ENCODE results near the gene CCSER1. TPM values are rescaled to one million over a fixed set of nuclear protein-coding genes. Genes with fewer than 3 reads are reported as not detected.

The CCSER1 gene
- total RNA-seq, 3 donors from 2014 or later (not counting 1 experiment from before 2014, with no cell fraction given): 0.87 to 1.1 (median 1.1) TPM

DNA sequence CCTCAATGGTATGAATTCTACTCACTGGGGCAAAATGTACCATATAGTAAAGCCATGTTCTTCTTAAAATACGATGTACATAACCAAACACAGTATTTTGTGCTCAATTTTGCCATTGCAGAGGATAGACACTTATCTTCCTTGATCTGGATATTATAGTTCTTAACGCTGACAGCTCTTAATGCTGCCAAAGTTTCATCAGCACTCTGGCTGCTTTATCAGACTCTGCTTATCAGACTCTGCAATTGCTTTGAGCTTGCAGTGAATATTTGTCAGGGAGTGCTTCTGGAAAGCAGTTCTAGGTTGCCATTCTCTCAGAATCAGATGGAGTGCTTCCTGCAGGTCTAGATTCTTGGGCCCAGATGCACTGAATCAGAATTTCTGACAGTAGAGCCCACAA lies 863.1 kb downstream of the CCSER1 start:
- WGBS (ENCODE audit: insufficient coverage): 70% methylated on average over 2 of the region's 2 CpGs
- Mint-ChIP-seq H3K27me3 (ENCODE audit: low read depth in 2 of 2) (no peaks in the 10 kb centered on the region), H3K9me3 (peaks cover 14 to 21% of the 10 kb centered on the region in 2 donors), H3K27ac (no peak overlapping the region), H3K36me3 (peaks cover 7% of the 10 kb centered on the region), H3K4me1 (no peaks in the 10 kb centered on the region), H3K4me3 (no peak overlapping the region)
- no peak overlapping the region for H3K4me3 ChIP-seq (ENCODE audit: low read length)
- TF ChIP-seq, protein P1, sequence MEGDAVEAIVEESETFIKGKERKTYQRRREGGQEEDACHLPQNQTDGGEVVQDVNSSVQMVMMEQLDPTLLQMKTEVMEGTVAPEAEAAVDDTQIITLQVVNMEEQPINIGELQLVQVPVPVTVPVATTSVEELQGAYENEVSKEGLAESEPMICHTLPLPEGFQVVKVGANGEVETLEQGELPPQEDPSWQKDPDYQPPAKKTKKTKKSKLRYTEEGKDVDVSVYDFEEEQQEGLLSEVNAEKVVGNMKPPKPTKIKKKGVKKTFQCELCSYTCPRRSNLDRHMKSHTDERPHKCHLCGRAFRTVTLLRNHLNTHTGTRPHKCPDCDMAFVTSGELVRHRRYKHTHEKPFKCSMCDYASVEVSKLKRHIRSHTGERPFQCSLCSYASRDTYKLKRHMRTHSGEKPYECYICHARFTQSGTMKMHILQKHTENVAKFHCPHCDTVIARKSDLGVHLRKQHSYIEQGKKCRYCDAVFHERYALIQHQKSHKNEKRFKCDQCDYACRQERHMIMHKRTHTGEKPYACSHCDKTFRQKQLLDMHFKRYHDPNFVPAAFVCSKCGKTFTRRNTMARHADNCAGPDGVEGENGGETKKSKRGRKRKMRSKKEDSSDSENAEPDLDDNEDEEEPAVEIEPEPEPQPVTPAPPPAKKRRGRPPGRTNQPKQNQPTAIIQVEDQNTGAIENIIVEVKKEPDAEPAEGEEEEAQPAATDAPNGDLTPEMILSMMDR (IDR thresholded peaks at IDR 0.05): no peak
- H3K27me3 ChIP-seq (ENCODE audit: control insufficient read depth, insufficient read depth, low read length): no peaks in the 10 kb centered on the region
- no peaks in the 10 kb centered on the region for H3K9me3 ChIP-seq (ENCODE audit: control insufficient read depth, insufficient read depth, low read length)
- H3K36me3 ChIP-seq (ENCODE audit: control insufficient read depth, insufficient read depth, low read length): no peaks in the 10 kb centered on the region
- intact Hi-C loops (cut with micrococcal nuclease): no loop called here
- DNase-seq (no peak), ATAC-seq (no peak)
- no peak overlapping the region for H3K27ac ChIP-seq (ENCODE audit: low read length)
- H3K4me1 ChIP-seq (ENCODE audit: control insufficient read depth, insufficient read depth, low read length): no peaks in the 10 kb centered on the region

GRCh38 chr4:90992213-90992612 lies 865.0 kb downstream of the CCSER1 start:
- no peak for ATAC-seq
- Mint-ChIP-seq H3K9me3 (peaks cover 11 to 17% of the 10 kb centered on the region in 2 donors), H3K4me3 (no peak overlapping the region), H3K4me1 (no peaks in the 10 kb centered on the region), H3K27me3 (ENCODE audit: low read depth in 2 of 2) (no peaks in the 10 kb centered on the region), H3K36me3 (no peaks in the 10 kb centered on the region), H3K27ac (no peak overlapping the region)
- DNase-seq: no peak
- TF ChIP-seq, protein P1 (IDR thresholded peaks at IDR 0.05): no peak
- intact Hi-C loops (cut with micrococcal nuclease): no loop called here
- Histone ChIP-seq H3K36me3 (ENCODE audit: control insufficient read depth, insufficient read depth, low read length) (no peaks in the 10 kb centered on the region), H3K4me3 (ENCODE audit: low read length) (no peak overlapping the region), H3K27me3 (ENCODE audit: control insufficient read depth, insufficient read depth, low read length) (no peaks in the 10 kb centered on the region), H3K27ac (ENCODE audit: low read length) (no peak overlapping the region), H3K9me3 (ENCODE audit: control insufficient read depth, insufficient read depth, low read length) (no peaks in the 10 kb centered on the region), H3K4me1 (ENCODE audit: control insufficient read depth, insufficient read depth, low read length) (no peaks in the 10 kb centered on the region)
- WGBS (ENCODE audit: insufficient coverage): no CpG with 5 or more reads among the region's 2 CpGs

GRCh38 chr4:90994851-90995574 lies 867.8 kb downstream of the CCSER1 start:
- H3K4me3 ChIP-seq (ENCODE audit: low read length): no peak overlapping the region
- H3K27me3 ChIP-seq (ENCODE audit: control insufficient read depth, insufficient read depth, low read length): no peaks in the 10 kb centered on the region
- intact Hi-C loops (cut with micrococcal nuclease): no loop called here
- 100% methylated on average over 1 of the region's 1 CpG for WGBS (ENCODE audit: insufficient coverage)
- no peak for ATAC-seq
- Mint-ChIP-seq H3K9me3 (peaks cover 10 to 17% of the 10 kb centered on the region in 2 donors), H3K4me1 (no peaks in the 10 kb centered on the region), H3K4me3 (no peak overlapping the region), H3K36me3 (no peaks in the 10 kb centered on the region), H3K27me3 (ENCODE audit: low read depth in 2 of 2) (no peaks in the 10 kb centered on the region), H3K27ac (no peak overlapping the region)
- no peak overlapping the region for H3K27ac ChIP-seq (ENCODE audit: low read length)
- H3K36me3 ChIP-seq (ENCODE audit: control insufficient read depth, insufficient read depth, low read length): no peaks in the 10 kb centered on the region
- no peak for DNase-seq
- no peaks in the 10 kb centered on the region for H3K4me1 ChIP-seq (ENCODE audit: control insufficient read depth, insufficient read depth, low read length)
- H3K9me3 ChIP-seq (ENCODE audit: control insufficient read depth, insufficient read depth, low read length): no peaks in the 10 kb centered on the region
- TF ChIP-seq, protein P1 (IDR thresholded peaks at IDR 0.05): no peak

DNA sequence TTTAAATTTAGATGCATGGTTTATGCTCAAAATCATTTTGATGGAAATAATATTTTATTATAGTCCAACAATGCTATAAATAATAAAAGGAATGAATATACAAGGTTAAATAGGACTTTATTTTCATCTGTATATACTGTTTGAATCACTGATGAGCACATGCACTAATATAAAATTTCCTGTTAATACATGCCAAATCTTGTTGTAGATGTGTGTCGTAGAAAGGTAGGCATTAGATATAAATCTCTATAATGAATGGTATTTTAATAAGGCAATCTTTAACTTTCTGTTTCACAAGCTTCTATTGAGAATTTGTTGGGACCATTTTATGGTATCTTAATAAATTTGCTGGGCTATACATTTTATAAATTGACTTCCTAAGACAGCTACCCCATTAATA lies 868.8 kb downstream of the CCSER1 start:
- intact Hi-C loops (cut with micrococcal nuclease): no loop called here
- Mint-ChIP-seq H3K27me3 (ENCODE audit: low read depth in 2 of 2) (no peaks in the 10 kb centered on the region), H3K27ac (no peak overlapping the region), H3K4me1 (no peaks in the 10 kb centered on the region), H3K36me3 (no peaks in the 10 kb centered on the region), H3K4me3 (no peak overlapping the region), H3K9me3 (peaks cover 10 to 17% of the 10 kb centered on the region in 2 donors)
- H3K27ac ChIP-seq (ENCODE audit: low read length): no peak overlapping the region
- no peaks in the 10 kb centered on the region for H3K9me3 ChIP-seq (ENCODE audit: control insufficient read depth, insufficient read depth, low read length)
- no peak for DNase-seq
- no peak overlapping the region for H3K4me3 ChIP-seq (ENCODE audit: low read length)
- no peaks in the 10 kb centered on the region for H3K36me3 ChIP-seq (ENCODE audit: control insufficient read depth, insufficient read depth, low read length)
- no peak for ATAC-seq
- no peaks in the 10 kb centered on the region for H3K4me1 ChIP-seq (ENCODE audit: control insufficient read depth, insufficient read depth, low read length)
- H3K27me3 ChIP-seq (ENCODE audit: control insufficient read depth, insufficient read depth, low read length): no peaks in the 10 kb centered on the region
- no CpG with 5 or more reads among the region's 1 CpG for WGBS (ENCODE audit: insufficient coverage)
- TF ChIP-seq, protein P1 (IDR thresholded peaks at IDR 0.05): no peak
